B cell (primary cell): ENCODE measurements around the gene LAMC3. TPM values are rescaled to one million over a fixed set of nuclear protein-coding genes. Genes with fewer than 3 reads are reported as not detected.
A peak's percentile ranks its signal among the peaks of the same experiment; 100 is the strongest.

Experiments
- ATAC-seq: fragments of 200-7000 bp; cut with Tn5 transposase; one replicate; pipeline ENCODE4 v1.10.0; 2021; ENCODE audit warnings: low read depth, mild to moderate bottlenecking, moderate number of reproducible peaks, moderate library complexity
- CTCF ChIA-PET: fragments of 350-600 bp; sonication (Branson Sonifier 250); formaldehyde crosslinking; loops from one replicate; lab custom pipeline; 2021; ENCODE audit warnings: antibody characterized with exemption, inconsistent platforms; lab: Charles Lee
- POLR2A ChIA-PET: fragments of 350-600 bp; sonication (Branson Sonifier 250); formaldehyde crosslinking; loops from one replicate; lab custom pipeline; 2021; ENCODE audit warnings: antibody characterized with exemption; lab: Charles Lee
- DNase-seq: peaks from one replicate; pipeline ENCODE4 v3.0.0; 2013
- H2AFZ ChIP-seq: 2 replicates; pipeline ENCODE4 v1.6.1; 2012; ENCODE audit warnings: mild to moderate bottlenecking, low read depth, low read length; ENCODE audit not compliant: insufficient read depth, poor library complexity, severe bottlenecking
- H3K27ac ChIP-seq, 2 donors: 1 replicate in 1 of 2; 2 replicates in 1 of 2; pipeline ENCODE4 v1.5.1; 2012 to 2013; ENCODE audit warnings: low read length in 2 of 2, mild to moderate bottlenecking in 2 of 2, moderate library complexity in 1 of 2
- H3K27me3 ChIP-seq, 4 experiments: fragments of 200-600 bp in 1 of 4; sonication (generic) in 1 of 4; replicated peaks in 1 of 4; 1 replicate in 2 of 4; 2 replicates in 2 of 4; pipeline versions ENCODE4 v1.6.1 to v1.7.0; 2013 to 2016; ENCODE audit warnings: low read length in 3 of 4, mild to moderate bottlenecking in 2 of 4, mixed read lengths in 1 of 4, moderate library complexity in 1 of 4; ENCODE audit not compliant: insufficient read depth in 4 of 4, control insufficient read depth in 3 of 4; ENCODE audit errors: control extremely low read depth in 1 of 4
- H3K36me3 ChIP-seq, 2 experiments: replicated peaks in 1 of 2; 1 replicate in 1 of 2; 2 replicates in 1 of 2; pipeline versions ENCODE4 v1.6.1 to v1.7.1; 2013; ENCODE audit warnings: low read length in 1 of 2; ENCODE audit not compliant: insufficient read depth in 2 of 2, control insufficient read depth in 1 of 2; ENCODE audit errors: control extremely low read depth in 1 of 2, extremely low read depth in 1 of 2
- H3K4me1 ChIP-seq, 2 donors: fragments of 200-600 bp in 1 of 2; sonication (generic) in 1 of 2; 1 replicate in 1 of 2; 2 replicates in 1 of 2; pipeline versions ENCODE4 v1.5.1 to v1.6.1; 2013 to 2017; ENCODE audit warnings: low read length in 2 of 2; ENCODE audit not compliant: control insufficient read depth in 2 of 2, insufficient read depth in 2 of 2
- H3K4me2 ChIP-seq: replicated peaks from 2 replicates; pipeline ENCODE3; 2012; ENCODE audit warnings: mild to moderate bottlenecking, low read depth, low read length; ENCODE audit not compliant: poor library complexity, severe bottlenecking
- H3K4me3 ChIP-seq, 5 experiments: fragments of 200-600 bp in 1 of 5; sonication (generic) in 1 of 5; 1 replicate in 3 of 5; 2 replicates in 2 of 5; pipeline versions ENCODE4 v1.5.1 to v1.7.0; 2011 to 2016; ENCODE audit warnings: low read length in 4 of 5, mild to moderate bottlenecking in 4 of 5, low read depth in 2 of 5, control low read depth in 1 of 5, moderate library complexity in 1 of 5; ENCODE audit not compliant: insufficient read depth in 1 of 5; ENCODE audit errors: control extremely low read depth in 1 of 5, extremely low read depth in 1 of 5
- H3K79me2 ChIP-seq: fragments of 200-600 bp; sonication (generic); one replicate; pipeline ENCODE4 v1.6.0; 2016; ENCODE audit warnings: low read length; ENCODE audit not compliant: control insufficient read depth, insufficient read depth
- H3K9ac ChIP-seq: fragments of 200-600 bp; sonication (generic); 2 replicates; pipeline ENCODE4 v1.6.1; 2017; ENCODE audit warnings: mild to moderate bottlenecking, low read length, moderate library complexity
- H3K9me3 ChIP-seq, 3 donors: one replicate each; pipeline versions ENCODE4 v1.6.1 to v1.7.1; 2013; ENCODE audit warnings: low read length in 2 of 3; ENCODE audit not compliant: control insufficient read depth in 2 of 3, insufficient read depth in 1 of 3; ENCODE audit errors: control extremely low read depth in 1 of 3
- H4K20me1 ChIP-seq: 2 replicates; pipeline ENCODE4 v1.6.0; 2012; ENCODE audit warnings: mild to moderate bottlenecking, low read length; ENCODE audit not compliant: insufficient read depth, control insufficient read depth, poor library complexity, severe bottlenecking
- H3K27ac Mint-ChIP-seq: one replicate; pipeline ENCODE4 v1.8.0; 2021; ENCODE audit warnings: mixed read lengths
- H3K27me3 Mint-ChIP-seq: one replicate; pipeline ENCODE4 v1.8.0; 2021; ENCODE audit warnings: mixed read lengths
- H3K4me1 Mint-ChIP-seq: one replicate; pipeline ENCODE4 v1.8.0; 2021; ENCODE audit warnings: mixed read lengths
- H3K4me3 Mint-ChIP-seq: one replicate; pipeline ENCODE4 v1.8.0; 2021; ENCODE audit warnings: mixed read lengths
- H3K9me3 Mint-ChIP-seq: one replicate; pipeline ENCODE4 v1.8.0; 2022; ENCODE audit warnings: mixed read lengths; ENCODE audit not compliant: insufficient read depth
- EZH2 ChIP-seq: IDR thresholded peaks from 2 replicates; pipeline ENCODE4 v1.6.1; 2012; ENCODE audit warnings: borderline replicate concordance, low read depth, mild to moderate bottlenecking, moderate library complexity, low read length; ENCODE audit not compliant: insufficient read depth, poor library complexity, severe bottlenecking
- WGBS: methylation state at CpG from one replicate; pipeline ENCODE4 v1.1.5; 2013; ENCODE audit warnings: missing lambda C conversion rate; ENCODE audit not compliant: insufficient coverage; 5-methylcytosine and 5-hydroxymethylcytosine counted together
- intact Hi-C: fragments of 100-400 bp; cut with micrococcal nuclease; formaldehyde crosslinking; loops from one replicate; pipeline ENCODE4 v1.10.0; 2022
- polyA plus RNA-seq: library from polyadenylated mRNA; depleted of rRNA; stranded (reverse); fragments of >200 nt; gene quantifications from 2 replicates; pipeline ENCODE4 v1.2.3, GENCODE V29; 2012
- total RNA-seq, 2 donors: library from RNA; stranded (reverse); fragments of 120-200 nt in 1 of 2; gene quantifications; 1 replicate in 1 of 2; 2 replicates in 1 of 2; pipeline versions ENCODE4 v1.2.3 to v1.2.4, GENCODE V29; 2013 to 2022
- TF ChIP-seq, protein P1 (sequence below): fragments of 200-600 bp; IDR thresholded peaks from one replicate; pipeline ENCODE4 v1.8.0; 2022; ENCODE audit warnings: antibody characterized with exemption, mild to moderate bottlenecking

The LAMC3 gene
- total and polyA plus RNA-seq, 2 donors (not counting 1 experiment from before 2014, with no cell fraction given), result 0.25 to 0.45 TPM

DNA sequence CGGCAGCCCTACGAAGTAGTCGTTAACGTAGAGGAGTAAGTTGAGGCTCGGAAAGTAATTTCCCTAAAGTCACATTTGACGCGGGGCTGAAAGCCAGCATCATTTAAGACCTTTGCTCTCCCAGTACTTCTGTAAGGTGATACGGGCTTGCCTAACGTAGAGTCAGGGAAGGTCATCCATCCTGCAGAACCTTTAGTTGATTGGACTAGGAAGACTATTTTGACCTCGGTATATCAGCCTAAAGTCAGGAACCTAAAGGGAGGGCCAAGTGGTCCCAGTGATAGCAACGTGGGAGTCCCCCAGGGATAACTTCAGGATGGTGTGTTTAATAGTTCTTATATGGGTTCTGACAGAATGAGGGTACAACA is 117.1 kb downstream of the LAMC3 start:
- H3K4me2 ChIP-seq, result peak overlapping the region; percentile 97
- peaks cover 1% of the 10 kb centered on the region for H4K20me1 ChIP-seq
- peak overlapping the region; percentile 76 to 89 (median 86) for H3K4me3 ChIP-seq
- H3K9me3 Mint-ChIP-seq, result no peaks in the 10 kb centered on the region
- no peaks in the 10 kb centered on the region for H3K9me3 ChIP-seq
- H3K9ac ChIP-seq, result peak overlapping the region; percentile 83
- ATAC-seq (no peak), DNase-seq (no peak)
- H3K36me3 ChIP-seq, result peaks cover 3 to 32% of the 10 kb centered on the region in 2 experiments
- peak overlapping the region; percentile 100 for H3K27ac Mint-ChIP-seq
- peak overlapping the region; percentile 99 for H3K4me3 Mint-ChIP-seq
- H3K27me3 ChIP-seq, result no peaks in the 10 kb centered on the region
- H3K79me2 ChIP-seq, result peaks cover 23% of the 10 kb centered on the region
- peaks cover 14 to 17% of the 10 kb centered on the region in 2 donors for H3K4me1 ChIP-seq
- CTCF ChIA-PET, result no interaction called here
- H3K27me3 Mint-ChIP-seq, result peaks cover 2% of the 10 kb centered on the region
- POLR2A ChIA-PET, result interaction anchor here (1.3 kb wide), 2 partner anchors 112 to 1544 kb away, joined by 3 to 5 read pairs; partner anchors contain the start of gene DDX31
- intact Hi-C loops, result loop anchor here (5.0 kb wide), 2 partner anchors 414 to 1289 kb away; partner anchors contain the start of genes C9orf78 and USP20
- H2AFZ ChIP-seq, result peak overlapping the region; percentile 97
- TF ChIP-seq, protein P1, sequence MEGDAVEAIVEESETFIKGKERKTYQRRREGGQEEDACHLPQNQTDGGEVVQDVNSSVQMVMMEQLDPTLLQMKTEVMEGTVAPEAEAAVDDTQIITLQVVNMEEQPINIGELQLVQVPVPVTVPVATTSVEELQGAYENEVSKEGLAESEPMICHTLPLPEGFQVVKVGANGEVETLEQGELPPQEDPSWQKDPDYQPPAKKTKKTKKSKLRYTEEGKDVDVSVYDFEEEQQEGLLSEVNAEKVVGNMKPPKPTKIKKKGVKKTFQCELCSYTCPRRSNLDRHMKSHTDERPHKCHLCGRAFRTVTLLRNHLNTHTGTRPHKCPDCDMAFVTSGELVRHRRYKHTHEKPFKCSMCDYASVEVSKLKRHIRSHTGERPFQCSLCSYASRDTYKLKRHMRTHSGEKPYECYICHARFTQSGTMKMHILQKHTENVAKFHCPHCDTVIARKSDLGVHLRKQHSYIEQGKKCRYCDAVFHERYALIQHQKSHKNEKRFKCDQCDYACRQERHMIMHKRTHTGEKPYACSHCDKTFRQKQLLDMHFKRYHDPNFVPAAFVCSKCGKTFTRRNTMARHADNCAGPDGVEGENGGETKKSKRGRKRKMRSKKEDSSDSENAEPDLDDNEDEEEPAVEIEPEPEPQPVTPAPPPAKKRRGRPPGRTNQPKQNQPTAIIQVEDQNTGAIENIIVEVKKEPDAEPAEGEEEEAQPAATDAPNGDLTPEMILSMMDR, result no peak
- no peak for TF ChIP-seq EZH2
- 0% methylated on average over 8 of the region's 11 CpGs for WGBS
- H3K4me1 Mint-ChIP-seq, result peaks cover 27% of the 10 kb centered on the region
- peak overlapping the region; percentile 73 to 88 for H3K27ac ChIP-seq

DNA sequence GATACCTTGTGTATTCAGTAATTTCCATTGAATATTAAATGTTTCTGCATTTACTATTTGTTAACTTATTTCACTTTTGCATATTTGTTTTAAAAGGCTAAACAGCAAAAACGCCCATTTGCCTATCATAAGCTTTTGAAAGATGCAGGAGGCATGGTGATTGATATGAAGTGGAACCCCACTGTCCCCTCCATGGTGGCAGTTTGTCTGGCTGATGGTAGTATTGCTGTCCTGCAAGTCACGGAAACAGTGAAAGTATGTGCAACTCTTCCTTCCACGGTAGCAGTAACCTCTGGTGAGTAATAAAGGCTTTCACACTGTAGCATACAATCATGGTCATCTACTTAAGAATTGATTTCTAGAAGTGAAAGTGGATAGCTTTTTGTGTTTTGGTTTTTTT is 120.2 kb downstream of the LAMC3 start:
- no peaks in the 10 kb centered on the region for H3K27me3 Mint-ChIP-seq
- H3K9me3 Mint-ChIP-seq, result no peaks in the 10 kb centered on the region
- CTCF ChIA-PET, result no interaction called here
- peaks cover 5 to 61% of the 10 kb centered on the region in 2 experiments for H3K36me3 ChIP-seq
- POLR2A ChIA-PET, result no interaction called here
- intact Hi-C loops, result loop anchor here (5.0 kb wide), 2 partner anchors 417 to 1292 kb away; partner anchors contain the start of genes C9orf78 and USP20
- peaks cover 27% of the 10 kb centered on the region for H3K4me1 Mint-ChIP-seq
- TF ChIP-seq EZH2, result no peak
- TF ChIP-seq, protein P1, result no peak
- H3K4me3 ChIP-seq, result no peak overlapping the region
- H3K4me2 ChIP-seq, result no peak overlapping the region
- H3K9me3 ChIP-seq, result no peaks in the 10 kb centered on the region
- no peaks in the 10 kb centered on the region for H3K27me3 ChIP-seq
- H3K4me3 Mint-ChIP-seq, result no peak overlapping the region
- H3K9ac ChIP-seq, result no peak overlapping the region
- H3K79me2 ChIP-seq, result peaks cover 35% of the 10 kb centered on the region
- DNase-seq (no peak), ATAC-seq (no peak)
- WGBS, result no CpG with 5 or more reads among the region's 3 CpGs
- H4K20me1 ChIP-seq, result peaks cover 4% of the 10 kb centered on the region
- H3K4me1 ChIP-seq, result peaks cover 14 to 17% of the 10 kb centered on the region in 2 donors
- no peak overlapping the region for H2AFZ ChIP-seq
- no peak overlapping the region for H3K27ac ChIP-seq
- no peak overlapping the region for H3K27ac Mint-ChIP-seq
